ENCODE measurements around the gene SLC16A1. TPM values are rescaled to one million over a fixed set of nuclear protein-coding genes. Genes with fewer than 3 reads are reported as not detected.
A peak's percentile ranks its signal among the peaks of the same experiment; 100 is the strongest.

The SLC16A1 gene
- total RNA-seq, 1 donor = 77.1 TPM

DNA sequence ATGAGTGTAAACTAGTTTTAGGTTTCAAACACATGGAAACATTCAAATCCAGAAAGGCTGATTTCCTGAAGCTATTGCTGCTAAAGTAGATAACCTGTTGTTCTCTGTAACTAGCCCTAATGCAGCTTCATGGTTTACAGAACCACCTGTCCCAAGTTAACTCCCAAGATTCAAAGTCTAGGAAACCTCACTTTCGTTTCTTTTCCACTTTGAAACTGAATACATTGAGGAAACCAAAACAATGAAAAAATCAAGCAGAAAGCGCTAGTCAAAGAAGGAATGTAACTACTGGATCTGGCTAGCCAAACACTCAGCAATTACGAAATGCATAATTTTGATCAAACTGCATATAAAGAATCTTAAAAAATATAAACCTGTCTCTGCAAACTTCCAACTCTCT lies 17.8 kb downstream of the SLC16A1 start:
- DNase-seq (ENCODE audit: insufficient read length, low spot score, missing footprints) = no peak
- H3K79me2 ChIP-seq (ENCODE audit: insufficient read depth, low read length) = peaks cover 70% of the 10 kb centered on the region
- H3K4me1 ChIP-seq (ENCODE audit: insufficient read depth, low read length) = peaks cover 32% of the 10 kb centered on the region
- peaks cover 7% of the 10 kb centered on the region for H4K20me1 ChIP-seq (ENCODE audit: insufficient read depth, low read length)
- H3K27ac ChIP-seq (ENCODE audit: low read depth, low read length) = no peak overlapping the region
- no peaks in the 10 kb centered on the region for H3K9me3 ChIP-seq (ENCODE audit: low read depth, low read length)
- no peaks in the 10 kb centered on the region for H3K27me3 ChIP-seq (ENCODE audit: insufficient read depth, low read length)
- peak overlapping the region; percentile 27 for H3K4me2 ChIP-seq (ENCODE audit: insufficient read depth, low read length)
- no peak overlapping the region for H3K4me3 ChIP-seq (ENCODE audit: insufficient read depth, low read length)
- TF ChIP-seq, protein P1, sequence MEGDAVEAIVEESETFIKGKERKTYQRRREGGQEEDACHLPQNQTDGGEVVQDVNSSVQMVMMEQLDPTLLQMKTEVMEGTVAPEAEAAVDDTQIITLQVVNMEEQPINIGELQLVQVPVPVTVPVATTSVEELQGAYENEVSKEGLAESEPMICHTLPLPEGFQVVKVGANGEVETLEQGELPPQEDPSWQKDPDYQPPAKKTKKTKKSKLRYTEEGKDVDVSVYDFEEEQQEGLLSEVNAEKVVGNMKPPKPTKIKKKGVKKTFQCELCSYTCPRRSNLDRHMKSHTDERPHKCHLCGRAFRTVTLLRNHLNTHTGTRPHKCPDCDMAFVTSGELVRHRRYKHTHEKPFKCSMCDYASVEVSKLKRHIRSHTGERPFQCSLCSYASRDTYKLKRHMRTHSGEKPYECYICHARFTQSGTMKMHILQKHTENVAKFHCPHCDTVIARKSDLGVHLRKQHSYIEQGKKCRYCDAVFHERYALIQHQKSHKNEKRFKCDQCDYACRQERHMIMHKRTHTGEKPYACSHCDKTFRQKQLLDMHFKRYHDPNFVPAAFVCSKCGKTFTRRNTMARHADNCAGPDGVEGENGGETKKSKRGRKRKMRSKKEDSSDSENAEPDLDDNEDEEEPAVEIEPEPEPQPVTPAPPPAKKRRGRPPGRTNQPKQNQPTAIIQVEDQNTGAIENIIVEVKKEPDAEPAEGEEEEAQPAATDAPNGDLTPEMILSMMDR (IDR thresholded peaks at IDR 0.05; ENCODE audit: extremely low read depth, low read depth, low read length) = no peak
- H2AFZ ChIP-seq (ENCODE audit: low read length) = no peak overlapping the region
- H3K36me3 ChIP-seq (ENCODE audit: insufficient read depth, low read length) = no peaks in the 10 kb centered on the region

DNA sequence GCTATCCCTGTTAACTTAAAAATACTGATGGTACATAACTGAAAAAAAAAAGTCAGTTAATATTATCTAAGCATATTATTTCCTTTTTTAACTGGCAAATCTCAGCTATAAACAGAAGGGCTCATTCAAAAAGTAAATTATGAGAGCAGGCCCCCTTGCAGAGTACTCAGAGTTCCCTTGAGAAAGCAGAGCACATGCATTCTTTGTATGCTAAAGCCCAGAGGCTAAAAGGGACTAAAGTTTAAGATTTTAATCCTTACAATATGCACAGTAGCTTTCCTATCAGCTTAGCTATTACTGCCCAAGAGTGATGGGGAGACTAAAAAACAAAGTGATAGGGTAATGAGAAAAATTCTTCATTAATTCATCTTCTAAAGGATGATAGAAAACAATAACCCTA lies 18.5 kb downstream of the SLC16A1 start:
- Histone ChIP-seq H3K36me3 (ENCODE audit: insufficient read depth, low read length) (no peaks in the 10 kb centered on the region), H3K4me3 (ENCODE audit: insufficient read depth, low read length) (no peak overlapping the region), H3K4me2 (ENCODE audit: insufficient read depth, low read length) (peak overlapping the region; percentile 27), H3K27me3 (ENCODE audit: insufficient read depth, low read length) (no peaks in the 10 kb centered on the region), H3K79me2 (ENCODE audit: insufficient read depth, low read length) (peaks cover 68% of the 10 kb centered on the region), H3K9me3 (ENCODE audit: low read depth, low read length) (no peaks in the 10 kb centered on the region), H2AFZ (ENCODE audit: low read length) (no peak overlapping the region), H4K20me1 (ENCODE audit: insufficient read depth, low read length) (peaks cover 7% of the 10 kb centered on the region), H3K4me1 (ENCODE audit: insufficient read depth, low read length) (peaks cover 32% of the 10 kb centered on the region), H3K27ac (ENCODE audit: low read depth, low read length) (peak overlapping the region; percentile 44)
- TF ChIP-seq, protein P1 (IDR thresholded peaks at IDR 0.05; ENCODE audit: extremely low read depth, low read depth, low read length) = no peak
- DNase-seq (ENCODE audit: insufficient read length, low spot score, missing footprints) = no peak

DNA sequence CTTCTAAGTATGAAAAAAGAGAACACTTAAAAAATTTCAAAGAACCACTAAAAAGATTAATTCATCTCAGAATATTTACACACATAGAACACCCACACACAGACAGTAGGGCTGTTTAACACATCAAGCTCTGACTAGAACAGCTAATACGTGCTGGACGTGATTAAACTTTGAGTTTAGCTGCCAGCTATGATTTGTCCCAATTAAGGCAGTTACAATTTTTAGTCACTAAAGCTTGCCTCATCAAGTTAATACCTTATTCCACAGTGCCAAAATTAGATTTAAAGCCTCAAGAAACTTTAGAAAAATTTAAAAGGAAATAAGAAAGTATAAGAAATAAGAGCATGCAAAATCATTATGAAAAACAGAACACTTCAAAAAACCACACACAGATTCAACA lies 18.9 kb downstream of the SLC16A1 start:
- H2AFZ ChIP-seq (ENCODE audit: low read length) = no peak overlapping the region
- H3K27me3 ChIP-seq (ENCODE audit: insufficient read depth, low read length) = no peaks in the 10 kb centered on the region
- peaks cover 4% of the 10 kb centered on the region for H4K20me1 ChIP-seq (ENCODE audit: insufficient read depth, low read length)
- H3K4me2 ChIP-seq (ENCODE audit: insufficient read depth, low read length) = peak overlapping the region; percentile 27
- H3K4me3 ChIP-seq (ENCODE audit: insufficient read depth, low read length) = no peak overlapping the region
- H3K27ac ChIP-seq (ENCODE audit: low read depth, low read length) = peak overlapping the region; percentile 44
- H3K79me2 ChIP-seq (ENCODE audit: insufficient read depth, low read length) = peaks cover 68% of the 10 kb centered on the region
- no peaks in the 10 kb centered on the region for H3K9me3 ChIP-seq (ENCODE audit: low read depth, low read length)
- H3K36me3 ChIP-seq (ENCODE audit: insufficient read depth, low read length) = no peaks in the 10 kb centered on the region
- peaks cover 32% of the 10 kb centered on the region for H3K4me1 ChIP-seq (ENCODE audit: insufficient read depth, low read length)
- DNase-seq (ENCODE audit: insufficient read length, low spot score, missing footprints) = no peak
- TF ChIP-seq, protein P1 (IDR thresholded peaks at IDR 0.05; ENCODE audit: extremely low read depth, low read depth, low read length) = no peak

DNA sequence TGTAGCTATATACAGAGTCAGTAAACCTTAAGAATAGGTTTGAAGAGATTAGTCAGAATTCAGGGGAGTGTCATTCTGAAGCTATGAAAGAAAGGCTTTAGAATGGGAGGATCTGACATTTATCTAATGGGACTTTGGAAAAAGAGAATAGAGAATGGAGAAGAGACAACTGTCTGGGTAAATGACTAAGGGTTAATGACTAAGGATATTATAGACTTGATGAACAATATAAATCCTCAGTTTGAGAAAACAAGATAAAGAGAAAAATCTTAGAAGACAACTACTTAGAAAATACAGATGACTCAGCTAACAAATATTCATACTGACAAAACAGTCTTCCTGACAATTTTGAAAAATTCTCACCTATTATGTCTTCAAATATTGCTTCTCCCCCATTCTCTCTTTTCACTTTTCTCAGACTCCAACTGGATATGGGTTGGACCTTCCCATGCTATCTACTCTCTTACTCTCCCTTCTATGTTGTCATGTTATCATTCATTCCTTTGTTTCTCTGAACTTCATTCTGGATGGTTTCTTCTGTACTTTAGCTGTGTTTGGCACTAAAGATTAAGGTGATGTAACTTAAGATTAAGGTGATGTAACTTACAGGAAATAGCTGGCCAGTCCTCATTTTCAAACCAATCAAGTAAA lies 20.4 kb downstream of the SLC16A1 start:
- DNase-seq (ENCODE audit: insufficient read length, low spot score, missing footprints) = peak; percentile 80
- Histone ChIP-seq H3K4me2 (ENCODE audit: insufficient read depth, low read length) (peak overlapping the region; percentile 3), H3K27me3 (ENCODE audit: insufficient read depth, low read length) (no peaks in the 10 kb centered on the region), H3K79me2 (ENCODE audit: insufficient read depth, low read length) (peaks cover 70% of the 10 kb centered on the region), H3K27ac (ENCODE audit: low read depth, low read length) (peak overlapping the region; percentile 44), H3K9me3 (ENCODE audit: low read depth, low read length) (no peaks in the 10 kb centered on the region), H3K36me3 (ENCODE audit: insufficient read depth, low read length) (no peaks in the 10 kb centered on the region), H3K4me1 (ENCODE audit: insufficient read depth, low read length) (peaks cover 32% of the 10 kb centered on the region), H4K20me1 (ENCODE audit: insufficient read depth, low read length) (peaks cover 4% of the 10 kb centered on the region), H3K4me3 (ENCODE audit: insufficient read depth, low read length) (no peak overlapping the region), H2AFZ (ENCODE audit: low read length) (no peak overlapping the region)
- TF ChIP-seq, protein P1 (IDR thresholded peaks at IDR 0.05; ENCODE audit: extremely low read depth, low read depth, low read length) = no peak

Measured in osteoblast (primary cell).